Fibroblast of skin of left biceps (primary cell): ENCODE measurements around the gene SCARB2.

ENCODE experiments used
- DNase-seq, 2 experiments: peaks; one replicate each; pipeline ENCODE4 v3.0.0-alpha.2; 2013; ENCODE audit warnings: low read depth in 2 of 2

SCARB2 gene

DNA sequence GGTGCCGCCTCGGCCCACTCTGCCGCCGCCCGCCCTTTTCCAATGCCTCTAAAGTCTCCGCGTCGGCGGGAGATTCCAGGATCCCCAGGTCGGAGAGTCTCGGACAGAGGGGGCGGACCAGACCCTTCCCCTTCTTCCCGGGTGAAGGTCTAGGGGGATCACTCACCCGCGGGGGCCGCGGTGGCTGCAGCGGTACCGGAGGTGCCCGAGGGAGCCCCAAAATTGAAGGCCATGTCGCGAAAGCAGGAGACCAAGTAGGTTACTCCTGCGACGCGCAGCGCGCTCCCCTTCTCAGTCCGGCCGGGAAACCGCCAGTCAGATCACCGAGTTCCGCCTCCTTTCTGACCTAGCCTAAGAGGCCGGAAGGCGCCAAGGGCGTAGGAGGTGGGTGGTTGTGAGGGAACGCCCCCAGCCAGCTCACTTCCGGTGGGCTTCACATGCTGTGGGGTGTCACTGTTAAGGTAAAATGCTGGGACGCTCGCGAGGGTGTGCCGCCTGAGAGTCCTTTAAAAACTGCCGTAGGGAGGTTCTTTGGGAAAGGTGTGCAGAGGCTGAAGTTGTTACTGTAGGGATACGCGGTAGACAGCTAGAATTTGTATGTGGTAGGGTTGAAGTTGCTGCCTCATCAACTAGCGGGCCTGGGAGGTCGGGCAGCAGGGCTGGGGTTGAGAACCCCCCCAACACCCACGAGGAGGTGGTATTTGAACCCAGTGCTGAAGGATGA, 65.3 kb downstream of the SCARB2 start, which contains the start of gene NUP54:
Gene NUP54 (minus strand): TSS at position 256 of the 724 bp plus-strand sequence. CDS start 23 bp downstream, at position 233.
- peak; percentile 80 to 83 for DNase-seq

DNA sequence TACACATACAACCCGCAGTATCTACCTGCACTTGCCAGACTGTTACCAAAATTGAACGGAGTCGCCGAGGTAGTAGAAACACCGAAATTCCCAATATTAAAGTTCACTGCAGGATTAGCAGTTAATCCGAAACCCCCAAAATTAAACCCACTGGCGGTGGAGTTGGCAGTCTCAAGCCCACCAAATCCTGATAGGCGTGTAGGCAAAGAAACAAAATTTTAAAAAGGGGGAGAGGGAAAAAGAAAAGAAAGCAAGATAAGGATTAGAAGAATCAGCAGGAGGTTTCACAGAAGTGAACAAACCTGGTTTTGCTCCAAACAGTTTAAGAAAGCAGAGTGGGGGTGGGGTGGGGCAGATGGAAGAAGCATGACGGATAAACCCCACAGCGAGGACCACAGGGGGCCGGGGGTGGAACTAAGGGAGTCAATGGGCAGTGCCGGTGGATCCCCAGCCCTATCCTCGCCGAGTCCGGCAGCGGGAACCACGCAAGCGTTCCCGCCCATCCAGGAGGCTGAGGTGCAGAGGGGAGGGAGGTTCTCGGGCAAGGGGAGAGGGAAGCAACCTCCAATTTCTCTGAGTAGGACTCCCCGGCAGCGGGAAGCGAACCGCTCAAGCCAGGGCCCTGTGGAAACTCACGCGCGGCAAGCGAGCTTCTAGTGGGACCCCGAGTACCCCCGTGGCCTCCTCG, 66.0 kb downstream of the SCARB2 start:
- DNase-seq = peak; percentile 43 to 44

GRCh38 chr4:76144546-76144945, 69.1 kb downstream of the SCARB2 start:
- no peak for DNase-seq

- DNase-seq = no peak
Observed at GRCh38 chr4:76141241-76141640, 72.4 kb downstream of the SCARB2 start.

DNA sequence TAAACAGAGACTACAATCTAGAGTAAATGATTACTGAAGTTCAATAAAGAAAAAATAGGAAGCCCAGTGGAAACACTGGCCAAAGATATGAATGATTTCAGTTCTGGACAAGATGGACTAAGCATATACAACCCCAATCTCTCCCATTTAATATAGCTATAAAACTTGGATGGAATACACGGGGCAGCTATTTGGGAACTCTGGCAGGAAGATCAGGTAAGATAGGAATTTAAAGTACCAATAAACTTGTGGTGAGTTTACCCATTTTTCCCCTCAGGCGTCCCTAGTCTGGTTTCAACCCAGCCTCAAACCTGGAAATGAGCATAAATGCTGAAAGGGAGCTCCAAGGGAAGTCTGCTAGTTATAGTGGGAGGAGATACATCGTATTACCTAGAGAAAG, 85.9 kb downstream of the SCARB2 start:
- no peak for DNase-seq

GRCh38 chr4:76125816-76126215, 87.8 kb downstream of the SCARB2 start:
- DNase-seq = no peak

DNA sequence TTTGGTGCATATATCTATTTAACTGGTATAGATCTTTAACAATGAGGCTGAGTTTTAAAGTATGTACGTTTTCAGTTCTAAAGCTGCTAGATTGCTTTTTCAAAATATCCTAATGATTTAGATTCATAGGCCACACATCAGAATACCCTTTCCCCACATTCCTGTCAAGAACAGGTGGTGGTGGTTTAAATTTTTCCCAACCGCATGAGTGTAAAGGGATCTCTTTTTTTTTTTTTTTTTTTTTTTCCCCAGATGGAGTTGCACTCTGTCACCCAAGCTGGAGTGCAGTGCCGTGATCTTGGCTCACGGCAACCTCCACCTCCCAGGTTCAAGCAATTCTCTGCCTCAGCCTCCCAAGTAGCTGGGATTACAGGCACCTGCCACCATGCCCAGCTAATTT, 93.4 kb downstream of the SCARB2 start:
- no peak for DNase-seq

DNA sequence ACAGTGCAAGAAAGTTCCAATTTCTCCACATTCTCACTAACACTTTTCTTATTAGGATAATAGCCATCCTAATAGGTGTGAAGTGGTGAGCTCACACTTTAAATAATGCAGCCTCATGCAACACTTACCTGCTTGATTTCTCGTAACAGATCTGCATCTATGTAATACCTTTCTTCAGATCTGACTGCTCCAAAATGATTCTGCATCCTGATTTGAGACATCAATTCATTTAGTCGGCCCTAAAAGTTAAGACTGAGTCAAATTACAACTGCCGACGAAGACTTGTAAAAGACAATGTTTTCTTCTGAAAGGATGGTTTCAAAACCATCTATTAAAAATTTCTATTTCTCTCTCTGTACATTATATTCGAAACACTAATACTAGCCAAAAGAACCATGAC, 96.1 kb downstream of the SCARB2 start:
- DNase-seq = no peak

- DNase-seq = no peak
Observed at GRCh38 chr4:76116821-76117220, 96.8 kb downstream of the SCARB2 start.
